HEK293 (cell line): ENCODE data around the gene MVB12B.

Experiments used
- CTCF ChIA-PET: fragments of 350-600 bp; formaldehyde crosslinking; extraction: SDS; loops from one replicate; lab custom pipeline; 2021; ENCODE audit warnings: antibody characterized with exemption; lab: Yijun Ruan, JAX
- POLR2A ChIA-PET: fragments of 300-600 bp; formaldehyde crosslinking; extraction: SDS; loops from one replicate; lab custom pipeline; 2020; ENCODE audit warnings: antibody characterized with exemption, inconsistent platforms; lab: Yijun Ruan, JAX
- H3K27ac ChIP-seq: fragments of 200-500 bp; sonication (Bioruptor generic); 2 replicates; pipeline ENCODE4 v1.5.1; 2014; ENCODE audit warnings: low read depth, low read length, control low read depth, inconsistent platforms; ENCODE audit errors: extremely low read depth
- H3K36me3 ChIP-seq, 2 experiments: fragments of 200-500 bp in 1 of 2; sonication (Bioruptor generic) in 1 of 2; 1 replicate in 1 of 2; 2 replicates in 1 of 2; pipeline ENCODE4 v1.5.1; 2014 to 2017; ENCODE audit warnings: inconsistent platforms in 2 of 2, low read length in 2 of 2; ENCODE audit not compliant: control insufficient read depth in 2 of 2, insufficient read depth in 1 of 2
- H3K4me1 ChIP-seq: fragments of 200-500 bp; sonication (Bioruptor generic); 2 replicates; pipeline ENCODE4 v1.5.1; 2014; ENCODE audit warnings: mild to moderate bottlenecking, low read length, inconsistent platforms; ENCODE audit not compliant: control insufficient read depth, insufficient read depth
- H3K4me3 ChIP-seq: 2 replicates; pipeline ENCODE4 v1.5.1; 2011; ENCODE audit warnings: low read depth, mild to moderate bottlenecking, control low read depth, low read length, moderate library complexity
- H3K9me3 ChIP-seq: fragments of 200-500 bp; sonication (Bioruptor generic); 2 replicates; pipeline ENCODE4 v1.5.1; 2014; ENCODE audit warnings: low read depth, low read length, inconsistent platforms; ENCODE audit not compliant: control insufficient read depth, insufficient read depth
- BCL11A ChIP-seq: fragments of 450-650 bp; formaldehyde crosslinking; IDR thresholded peaks from 2 replicates; pipeline ENCODE4 v1.5.1; 2016; ENCODE audit warnings: low read depth, missing biosample characterization, missing genetic modification characterization
- GLI2 ChIP-seq: fragments of 450-650 bp; formaldehyde crosslinking; IDR thresholded peaks from 2 replicates; pipeline ENCODE4; 2017; ENCODE audit warnings: missing biosample characterization, missing genetic modification characterization, low read depth, borderline replicate concordance
- KLF16 ChIP-seq: fragments of 450-650 bp; formaldehyde crosslinking; IDR thresholded peaks from 2 replicates; pipeline ENCODE4 v1.5.1; 2017; ENCODE audit warnings: missing biosample characterization, missing genetic modification characterization
- MYNN ChIP-seq: fragments of 450-650 bp; formaldehyde crosslinking; IDR thresholded peaks from 2 replicates; pipeline ENCODE4 v1.5.1; 2016; ENCODE audit warnings: missing biosample characterization, missing genetic modification characterization, borderline replicate concordance
- OSR2 ChIP-seq: fragments of 450-650 bp; formaldehyde crosslinking; IDR thresholded peaks from 2 replicates; pipeline ENCODE4 v1.5.1; 2016; ENCODE audit warnings: missing biosample characterization, missing genetic modification characterization
- PRDM1 ChIP-seq: fragments of 450-650 bp; formaldehyde crosslinking; IDR thresholded peaks from 2 replicates; pipeline ENCODE4; 2016; ENCODE audit warnings: missing biosample characterization, missing genetic modification characterization
- RBAK ChIP-seq: fragments of 450-650 bp; formaldehyde crosslinking; IDR thresholded peaks from 2 replicates; pipeline ENCODE4 v1.5.1; 2016; ENCODE audit warnings: missing biosample characterization, missing genetic modification characterization
- YY2 ChIP-seq: fragments of 450-650 bp; formaldehyde crosslinking; IDR thresholded peaks from 2 replicates; pipeline ENCODE4 v1.5.1; 2016; ENCODE audit warnings: missing biosample characterization, missing genetic modification characterization
- ZNF121 ChIP-seq: fragments of 450-650 bp; formaldehyde crosslinking; IDR thresholded peaks from 2 replicates; pipeline ENCODE4 v1.5.1; 2016; ENCODE audit warnings: missing biosample characterization, missing genetic modification characterization
- ZNF174 ChIP-seq: fragments of 450-650 bp; formaldehyde crosslinking; IDR thresholded peaks from 2 replicates; pipeline ENCODE4 v1.5.0; 2017; ENCODE audit warnings: missing biosample characterization, mild to moderate bottlenecking, missing genetic modification characterization
- ZNF239 ChIP-seq: fragments of 450-650 bp; formaldehyde crosslinking; IDR thresholded peaks from 2 replicates; pipeline ENCODE4 v1.5.1; 2016; ENCODE audit warnings: missing biosample characterization, missing genetic modification characterization
- ZNF391 ChIP-seq: fragments of 450-650 bp; formaldehyde crosslinking; IDR thresholded peaks from 2 replicates; pipeline ENCODE4 v1.5.1; 2016; ENCODE audit warnings: low read depth, missing biosample characterization, missing genetic modification characterization, borderline replicate concordance
- ZNF404 ChIP-seq: fragments of 450-650 bp; formaldehyde crosslinking; IDR thresholded peaks from 2 replicates; pipeline ENCODE4 v1.5.1; 2017; ENCODE audit warnings: missing biosample characterization, missing genetic modification characterization
- ZNF423 ChIP-seq: fragments of 450-650 bp; formaldehyde crosslinking; IDR thresholded peaks from 2 replicates; pipeline ENCODE4 v1.5.1; 2016; ENCODE audit warnings: missing biosample characterization, missing genetic modification characterization
- ZNF544 ChIP-seq: fragments of 450-650 bp; formaldehyde crosslinking; IDR thresholded peaks from 2 replicates; pipeline ENCODE4 v1.5.0; 2017; ENCODE audit warnings: missing biosample characterization, missing genetic modification characterization
- ZNF555 ChIP-seq: fragments of 450-650 bp; formaldehyde crosslinking; conservative IDR thresholded peaks from 2 replicates; pipeline ENCODE4 v1.5.1; 2017; ENCODE audit warnings: missing biosample characterization, mild to moderate bottlenecking, missing genetic modification characterization, inconsistent platforms
- ZNF596 ChIP-seq: fragments of 450-650 bp; IDR thresholded peaks from 2 replicates; pipeline ENCODE4 v1.5.0; 2018; ENCODE audit warnings: missing biosample characterization, mild to moderate bottlenecking, missing genetic modification characterization, moderate library complexity
- ZNF654 ChIP-seq: fragments of 450-650 bp; formaldehyde crosslinking; IDR thresholded peaks from 2 replicates; pipeline ENCODE4 v1.5.1; 2016; ENCODE audit warnings: low read depth, missing biosample characterization, missing genetic modification characterization
- ZNF747 ChIP-seq: fragments of 450-650 bp; formaldehyde crosslinking; IDR thresholded peaks from 2 replicates; pipeline ENCODE4 v1.5.1; 2016; ENCODE audit warnings: missing biosample characterization, missing genetic modification characterization
- ZNF768 ChIP-seq: fragments of 450-650 bp; formaldehyde crosslinking; IDR thresholded peaks from 2 replicates; pipeline ENCODE4 v1.5.1; 2018; ENCODE audit warnings: missing biosample characterization, mild to moderate bottlenecking, missing genetic modification characterization
- TF ChIP-seq, protein P1 (sequence below): fragments of 450-650 bp; formaldehyde crosslinking; IDR thresholded peaks from 2 replicates; pipeline ENCODE4 v1.5.0; 2017; ENCODE audit warnings: missing biosample characterization, missing genetic modification characterization, borderline replicate concordance

The MVB12B gene

GRCh38 chr9:126470241-126470993 is 143.8 kb downstream of the MVB12B start:
- Histone ChIP-seq H3K9me3 (no peaks in the 10 kb centered on the region), H3K4me1 (no peaks in the 10 kb centered on the region), H3K36me3 (peaks cover 0 to 3% of the 10 kb centered on the region in 2 experiments; a peak in 1 of 3 replicates), H3K27ac (no peak overlapping the region), H3K4me3 (no peak overlapping the region)
- CTCF ChIA-PET: interaction anchor here (0.9 kb wide), 2 partner anchors 21 to 30 kb away, joined by 3 read pairs; no protein-coding TSS in a partner anchor
- POLR2A ChIA-PET: no interaction called here
- TF ChIP-seq ZNF391: no peak
- TF ChIP-seq ZNF174 (tag by site-specific recombination): no peak
- no peak for TF ChIP-seq PRDM1 (tag by site-specific recombination)

DNA sequence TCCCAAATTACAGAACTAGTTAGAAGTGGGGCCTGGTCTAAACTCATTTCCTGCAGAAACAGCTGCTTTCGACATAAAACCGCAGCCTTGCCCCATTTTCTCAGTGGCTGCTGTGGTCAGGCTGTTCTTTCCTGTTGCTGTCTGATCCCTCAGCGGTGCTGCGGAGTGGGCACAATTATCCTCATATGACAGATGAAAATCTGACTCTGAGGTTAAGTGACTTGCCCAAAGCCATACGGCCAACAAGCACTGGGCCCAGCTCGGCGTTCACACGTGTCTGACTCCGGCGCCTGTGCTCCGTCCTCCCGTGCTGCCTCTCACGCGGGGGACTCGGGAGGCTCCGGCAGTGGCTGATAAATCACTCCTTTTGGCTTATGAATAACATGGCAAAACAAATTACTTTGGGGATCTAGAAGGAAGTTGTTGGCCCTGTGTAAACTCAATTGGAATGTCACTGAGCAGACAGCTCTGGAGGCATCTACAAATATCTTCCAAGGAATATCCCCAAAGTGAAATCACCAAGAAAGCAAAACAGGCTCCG is 144.5 kb downstream of the MVB12B start:
- ChIA-PET CTCF (interaction anchor here (0.8 to 0.9 kb wide), 2 partner anchors 11 to 20 kb away, joined by 3 read pairs; no protein-coding TSS in a partner anchor), POLR2A (no interaction called here)
- Histone ChIP-seq H3K9me3 (no peaks in the 10 kb centered on the region), H3K36me3 (peaks cover 0 to 3% of the 10 kb centered on the region in 2 experiments; a peak in 1 of 3 replicates), H3K4me1 (no peaks in the 10 kb centered on the region), H3K27ac (no peak overlapping the region), H3K4me3 (no peak overlapping the region)
- TF ChIP-seq, protein P1, sequence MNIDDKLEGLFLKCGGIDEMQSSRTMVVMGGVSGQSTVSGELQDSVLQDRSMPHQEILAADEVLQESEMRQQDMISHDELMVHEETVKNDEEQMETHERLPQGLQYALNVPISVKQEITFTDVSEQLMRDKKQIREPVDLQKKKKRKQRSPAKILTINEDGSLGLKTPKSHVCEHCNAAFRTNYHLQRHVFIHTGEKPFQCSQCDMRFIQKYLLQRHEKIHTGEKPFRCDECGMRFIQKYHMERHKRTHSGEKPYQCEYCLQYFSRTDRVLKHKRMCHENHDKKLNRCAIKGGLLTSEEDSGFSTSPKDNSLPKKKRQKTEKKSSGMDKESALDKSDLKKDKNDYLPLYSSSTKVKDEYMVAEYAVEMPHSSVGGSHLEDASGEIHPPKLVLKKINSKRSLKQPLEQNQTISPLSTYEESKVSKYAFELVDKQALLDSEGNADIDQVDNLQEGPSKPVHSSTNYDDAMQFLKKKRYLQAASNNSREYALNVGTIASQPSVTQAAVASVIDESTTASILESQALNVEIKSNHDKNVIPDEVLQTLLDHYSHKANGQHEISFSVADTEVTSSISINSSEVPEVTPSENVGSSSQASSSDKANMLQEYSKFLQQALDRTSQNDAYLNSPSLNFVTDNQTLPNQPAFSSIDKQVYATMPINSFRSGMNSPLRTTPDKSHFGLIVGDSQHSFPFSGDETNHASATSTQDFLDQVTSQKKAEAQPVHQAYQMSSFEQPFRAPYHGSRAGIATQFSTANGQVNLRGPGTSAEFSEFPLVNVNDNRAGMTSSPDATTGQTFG (tag by site-specific recombination): no peak
- no peak for TF ChIP-seq ZNF544
- no peak for TF ChIP-seq YY2 (tag by site-specific recombination)
- TF ChIP-seq GLI2 (tag by site-specific recombination): no peak
- no peak for TF ChIP-seq RBAK
- TF ChIP-seq ZNF596 (tag by site-specific recombination): no peak
- TF ChIP-seq ZNF121 (tag by site-specific recombination): no peak
- no peak for TF ChIP-seq ZNF654 (tag by site-specific recombination)
- no peak for TF ChIP-seq ZNF555 (tag by site-specific recombination)
- no peak for TF ChIP-seq OSR2
- no peak for TF ChIP-seq ZNF768 (tag by site-specific recombination)
- no peak for TF ChIP-seq ZNF239 (tag by site-specific recombination)
- no peak for TF ChIP-seq ZNF423 (tag by site-specific recombination)
- no peak for TF ChIP-seq MYNN (tag by site-specific recombination)
- TF ChIP-seq BCL11A (tag by site-specific recombination): no peak
- no peak for TF ChIP-seq KLF16 (tag by site-specific recombination)
- no peak for TF ChIP-seq ZNF404 (tag by site-specific recombination)
- TF ChIP-seq ZNF747 (tag by site-specific recombination): no peak
